B cell (primary cell): Measurements from ENCODE around the gene CMAS. TPM values are rescaled to one million over a fixed set of nuclear protein-coding genes. Genes with fewer than 3 reads are reported as not detected.
A peak's percentile ranks its signal among the peaks of the same experiment; 100 is the strongest.

ENCODE experiments used
- ATAC-seq: fragments of 200-7000 bp; cut with Tn5 transposase; one replicate; pipeline ENCODE4 v1.10.0; 2021; ENCODE audit warnings: low read depth, mild to moderate bottlenecking, moderate number of reproducible peaks, moderate library complexity
- CTCF ChIA-PET: fragments of 350-600 bp; sonication (Branson Sonifier 250); formaldehyde crosslinking; loops from one replicate; lab custom pipeline; 2021; ENCODE audit warnings: antibody characterized with exemption, inconsistent platforms; lab: Charles Lee
- POLR2A ChIA-PET: fragments of 350-600 bp; sonication (Branson Sonifier 250); formaldehyde crosslinking; loops from one replicate; lab custom pipeline; 2021; ENCODE audit warnings: antibody characterized with exemption; lab: Charles Lee
- DNase-seq: peaks from one replicate; pipeline ENCODE4 v3.0.0; 2013
- H2AFZ ChIP-seq: 2 replicates; pipeline ENCODE4 v1.6.1; 2012; ENCODE audit warnings: mild to moderate bottlenecking, low read depth, low read length; ENCODE audit not compliant: insufficient read depth, poor library complexity, severe bottlenecking
- H3K27ac ChIP-seq, 2 donors: 1 replicate in 1 of 2; 2 replicates in 1 of 2; pipeline ENCODE4 v1.5.1; 2012 to 2013; ENCODE audit warnings: low read length in 2 of 2, mild to moderate bottlenecking in 2 of 2, moderate library complexity in 1 of 2
- H3K27me3 ChIP-seq, 4 experiments: fragments of 200-600 bp in 1 of 4; sonication (generic) in 1 of 4; replicated peaks in 1 of 4; 1 replicate in 2 of 4; 2 replicates in 2 of 4; pipeline versions ENCODE4 v1.6.1 to v1.7.0; 2013 to 2016; ENCODE audit warnings: low read length in 3 of 4, mild to moderate bottlenecking in 2 of 4, mixed read lengths in 1 of 4, moderate library complexity in 1 of 4; ENCODE audit not compliant: insufficient read depth in 4 of 4, control insufficient read depth in 3 of 4; ENCODE audit errors: control extremely low read depth in 1 of 4
- H3K36me3 ChIP-seq, 2 experiments: replicated peaks in 1 of 2; 1 replicate in 1 of 2; 2 replicates in 1 of 2; pipeline versions ENCODE4 v1.6.1 to v1.7.1; 2013; ENCODE audit warnings: low read length in 1 of 2; ENCODE audit not compliant: insufficient read depth in 2 of 2, control insufficient read depth in 1 of 2; ENCODE audit errors: control extremely low read depth in 1 of 2, extremely low read depth in 1 of 2
- H3K4me1 ChIP-seq, 2 donors: fragments of 200-600 bp in 1 of 2; sonication (generic) in 1 of 2; 1 replicate in 1 of 2; 2 replicates in 1 of 2; pipeline versions ENCODE4 v1.5.1 to v1.6.1; 2013 to 2017; ENCODE audit warnings: low read length in 2 of 2; ENCODE audit not compliant: control insufficient read depth in 2 of 2, insufficient read depth in 2 of 2
- H3K4me2 ChIP-seq: replicated peaks from 2 replicates; pipeline ENCODE3; 2012; ENCODE audit warnings: mild to moderate bottlenecking, low read depth, low read length; ENCODE audit not compliant: poor library complexity, severe bottlenecking
- H3K4me3 ChIP-seq, 5 experiments: fragments of 200-600 bp in 1 of 5; sonication (generic) in 1 of 5; 1 replicate in 3 of 5; 2 replicates in 2 of 5; pipeline versions ENCODE4 v1.5.1 to v1.7.0; 2011 to 2016; ENCODE audit warnings: low read length in 4 of 5, mild to moderate bottlenecking in 4 of 5, low read depth in 2 of 5, control low read depth in 1 of 5, moderate library complexity in 1 of 5; ENCODE audit not compliant: insufficient read depth in 1 of 5; ENCODE audit errors: control extremely low read depth in 1 of 5, extremely low read depth in 1 of 5
- H3K79me2 ChIP-seq: fragments of 200-600 bp; sonication (generic); one replicate; pipeline ENCODE4 v1.6.0; 2016; ENCODE audit warnings: low read length; ENCODE audit not compliant: control insufficient read depth, insufficient read depth
- H3K9ac ChIP-seq: fragments of 200-600 bp; sonication (generic); 2 replicates; pipeline ENCODE4 v1.6.1; 2017; ENCODE audit warnings: mild to moderate bottlenecking, low read length, moderate library complexity
- H3K9me3 ChIP-seq, 3 donors: one replicate each; pipeline versions ENCODE4 v1.6.1 to v1.7.1; 2013; ENCODE audit warnings: low read length in 2 of 3; ENCODE audit not compliant: control insufficient read depth in 2 of 3, insufficient read depth in 1 of 3; ENCODE audit errors: control extremely low read depth in 1 of 3
- H4K20me1 ChIP-seq: 2 replicates; pipeline ENCODE4 v1.6.0; 2012; ENCODE audit warnings: mild to moderate bottlenecking, low read length; ENCODE audit not compliant: insufficient read depth, control insufficient read depth, poor library complexity, severe bottlenecking
- H3K27ac Mint-ChIP-seq: one replicate; pipeline ENCODE4 v1.8.0; 2021; ENCODE audit warnings: mixed read lengths
- H3K27me3 Mint-ChIP-seq: one replicate; pipeline ENCODE4 v1.8.0; 2021; ENCODE audit warnings: mixed read lengths
- H3K4me1 Mint-ChIP-seq: one replicate; pipeline ENCODE4 v1.8.0; 2021; ENCODE audit warnings: mixed read lengths
- H3K4me3 Mint-ChIP-seq: one replicate; pipeline ENCODE4 v1.8.0; 2021; ENCODE audit warnings: mixed read lengths
- H3K9me3 Mint-ChIP-seq: one replicate; pipeline ENCODE4 v1.8.0; 2022; ENCODE audit warnings: mixed read lengths; ENCODE audit not compliant: insufficient read depth
- EZH2 ChIP-seq: IDR thresholded peaks from 2 replicates; pipeline ENCODE4 v1.6.1; 2012; ENCODE audit warnings: borderline replicate concordance, low read depth, mild to moderate bottlenecking, moderate library complexity, low read length; ENCODE audit not compliant: insufficient read depth, poor library complexity, severe bottlenecking
- WGBS: methylation state at CpG from one replicate; pipeline ENCODE4 v1.1.5; 2013; ENCODE audit warnings: missing lambda C conversion rate; ENCODE audit not compliant: insufficient coverage; 5-methylcytosine and 5-hydroxymethylcytosine counted together
- intact Hi-C: fragments of 100-400 bp; cut with micrococcal nuclease; formaldehyde crosslinking; loops from one replicate; pipeline ENCODE4 v1.10.0; 2022
- polyA plus RNA-seq: library from polyadenylated mRNA; depleted of rRNA; stranded (reverse); fragments of >200 nt; gene quantifications from 2 replicates; pipeline ENCODE4 v1.2.3, GENCODE V29; 2012
- total RNA-seq, 2 donors: library from RNA; stranded (reverse); fragments of 120-200 nt in 1 of 2; gene quantifications; 1 replicate in 1 of 2; 2 replicates in 1 of 2; pipeline versions ENCODE4 v1.2.3 to v1.2.4, GENCODE V29; 2013 to 2022
- TF ChIP-seq, protein P1 (sequence below): fragments of 200-600 bp; IDR thresholded peaks from one replicate; pipeline ENCODE4 v1.8.0; 2022; ENCODE audit warnings: antibody characterized with exemption, mild to moderate bottlenecking

Gene CMAS
- total and polyA plus RNA-seq, 2 donors (not counting 1 experiment from before 2014, with no cell fraction given), result 5.8 to 19.1 TPM

GRCh38 chr12:22100958-22101748 is 55.1 kb downstream of the CMAS start:
- intact Hi-C loops, result loop anchor here (1.0 kb wide), 2 partner anchors 72 to 342 kb away; no protein-coding TSS in a partner anchor
- Histone ChIP-seq H3K36me3 (no peaks in the 10 kb centered on the region), H3K4me1 (peaks cover 8 to 13% of the 10 kb centered on the region in 2 donors), H3K27ac (no peak overlapping the region), H3K27me3 (no peaks in the 10 kb centered on the region), H2AFZ (peak overlapping the region; percentile 56), H3K79me2 (no peaks in the 10 kb centered on the region), H3K4me2 (peak overlapping the region; percentile 35), H3K4me3 (no peak overlapping the region), H3K9ac (no peak overlapping the region), H3K9me3 (no peaks in the 10 kb centered on the region), H4K20me1 (no peaks in the 10 kb centered on the region)
- Mint-ChIP-seq H3K27me3 (peaks cover 21% of the 10 kb centered on the region), H3K9me3 (no peaks in the 10 kb centered on the region), H3K27ac (no peak overlapping the region), H3K4me3 (no peak overlapping the region), H3K4me1 (peaks cover 10% of the 10 kb centered on the region)
- DNase-seq (peak; percentile 63), ATAC-seq (peak; percentile 53)
- ChIA-PET CTCF (interaction anchor here (0.7 to 4.1 kb wide), 8 partner anchors 20 to 357 kb away, joined by 3 to 20 read pairs (median 5); no protein-coding TSS in a partner anchor), POLR2A (no interaction called here)
- TF ChIP-seq EZH2, result no peak
- TF ChIP-seq, protein P1, sequence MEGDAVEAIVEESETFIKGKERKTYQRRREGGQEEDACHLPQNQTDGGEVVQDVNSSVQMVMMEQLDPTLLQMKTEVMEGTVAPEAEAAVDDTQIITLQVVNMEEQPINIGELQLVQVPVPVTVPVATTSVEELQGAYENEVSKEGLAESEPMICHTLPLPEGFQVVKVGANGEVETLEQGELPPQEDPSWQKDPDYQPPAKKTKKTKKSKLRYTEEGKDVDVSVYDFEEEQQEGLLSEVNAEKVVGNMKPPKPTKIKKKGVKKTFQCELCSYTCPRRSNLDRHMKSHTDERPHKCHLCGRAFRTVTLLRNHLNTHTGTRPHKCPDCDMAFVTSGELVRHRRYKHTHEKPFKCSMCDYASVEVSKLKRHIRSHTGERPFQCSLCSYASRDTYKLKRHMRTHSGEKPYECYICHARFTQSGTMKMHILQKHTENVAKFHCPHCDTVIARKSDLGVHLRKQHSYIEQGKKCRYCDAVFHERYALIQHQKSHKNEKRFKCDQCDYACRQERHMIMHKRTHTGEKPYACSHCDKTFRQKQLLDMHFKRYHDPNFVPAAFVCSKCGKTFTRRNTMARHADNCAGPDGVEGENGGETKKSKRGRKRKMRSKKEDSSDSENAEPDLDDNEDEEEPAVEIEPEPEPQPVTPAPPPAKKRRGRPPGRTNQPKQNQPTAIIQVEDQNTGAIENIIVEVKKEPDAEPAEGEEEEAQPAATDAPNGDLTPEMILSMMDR, result peak; percentile 45
- 77% methylated on average over 4 of the region's 6 CpGs for WGBS

DNA sequence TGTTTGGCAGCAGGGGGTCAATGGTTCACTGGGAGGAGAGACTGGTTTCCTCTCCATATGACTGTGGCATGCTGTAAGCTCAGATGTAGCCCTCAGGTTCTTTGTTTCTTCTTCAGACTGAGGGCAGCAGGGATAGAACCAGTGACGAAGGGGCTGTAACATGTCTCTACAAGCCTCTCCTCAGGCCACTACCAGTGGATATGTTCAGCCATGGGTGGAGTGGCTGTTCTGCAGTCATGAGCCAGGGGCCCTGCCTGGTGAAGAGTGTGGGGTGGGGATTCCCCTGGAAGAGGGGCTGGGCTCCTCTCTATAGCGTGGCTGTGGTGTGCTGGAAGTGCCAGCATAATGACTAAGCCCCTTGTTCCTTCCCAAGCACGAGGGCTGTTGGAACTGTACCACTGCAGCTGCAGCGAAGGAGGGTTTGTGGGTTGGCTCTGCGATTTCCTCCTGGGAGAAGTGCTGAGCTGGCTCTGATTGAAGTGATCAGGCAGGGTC is 55.8 kb downstream of the CMAS start:
- H3K4me3 ChIP-seq, result no peak overlapping the region
- H3K27ac Mint-ChIP-seq, result no peak overlapping the region
- H3K27me3 ChIP-seq, result no peaks in the 10 kb centered on the region
- no peaks in the 10 kb centered on the region for H3K36me3 ChIP-seq
- no peak overlapping the region for H3K9ac ChIP-seq
- DNase-seq (peak; percentile 10), ATAC-seq (no peak)
- WGBS, result 17% methylated on average over 5 of the region's 5 CpGs
- H2AFZ ChIP-seq, result peak overlapping the region; percentile 56
- peaks cover 24% of the 10 kb centered on the region for H3K27me3 Mint-ChIP-seq
- no peaks in the 10 kb centered on the region for H4K20me1 ChIP-seq
- H3K79me2 ChIP-seq, result no peaks in the 10 kb centered on the region
- peaks cover 10% of the 10 kb centered on the region for H3K4me1 Mint-ChIP-seq
- no peak for TF ChIP-seq EZH2
- TF ChIP-seq, protein P1, result no peak
- ChIA-PET CTCF (interaction anchor here (0.7 to 4.1 kb wide), 6 partner anchors 19 to 356 kb away, joined by 3 to 20 read pairs (median 6); no protein-coding TSS in a partner anchor), POLR2A (no interaction called here)
- H3K4me2 ChIP-seq, result no peak overlapping the region
- no peaks in the 10 kb centered on the region for H3K9me3 Mint-ChIP-seq
- no peaks in the 10 kb centered on the region for H3K9me3 ChIP-seq
- intact Hi-C loops, result loop anchor here (1.0 kb wide), 2 partner anchors 72 to 342 kb away; no protein-coding TSS in a partner anchor
- H3K4me1 ChIP-seq, result peaks cover 8 to 13% of the 10 kb centered on the region in 2 donors
- H3K4me3 Mint-ChIP-seq, result no peak overlapping the region
- no peak overlapping the region for H3K27ac ChIP-seq
